ENCODE measurements around the gene BLOC1S6.

The BLOC1S6 gene

GRCh38 chr15:45587095-45587862 is at the start of gene BLOC1S6:
BLOC1S6 (plus strand) TSS chr15:45587379; CDS start chr15:45587444, 65 bp downstream.
- peak; percentile 84 for DNase-seq

GRCh38 chr15:45539680-45540079 is 47.5 kb upstream of the BLOC1S6 start:
- no peak for DNase-seq

- DNase-seq, result no peak
Measured at GRCh38 chr15:45540531-45540930, 46.6 kb upstream of the BLOC1S6 start.

- no peak for DNase-seq
Measured at GRCh38 chr15:45543051-45543450, 44.1 kb upstream of the BLOC1S6 start.

GRCh38 chr15:45544266-45545023 is 42.7 kb upstream of the BLOC1S6 start:
- no peak for DNase-seq

GRCh38 chr15:45546789-45547188 is 40.4 kb upstream of the BLOC1S6 start:
- no peak for DNase-seq

- no peak for DNase-seq
Measured at GRCh38 chr15:45548753-45549520, 38.2 kb upstream of the BLOC1S6 start.

- peak; percentile 34 for DNase-seq
Measured at GRCh38 chr15:45549541-45550220, 37.5 kb upstream of the BLOC1S6 start.

GRCh38 chr15:45550436-45550835 is 36.7 kb upstream of the BLOC1S6 start:
- DNase-seq, result no peak

GRCh38 chr15:45551676-45552075 is 35.5 kb upstream of the BLOC1S6 start:
- DNase-seq, result no peak

GRCh38 chr15:45555934-45556608 is 31.1 kb upstream of the BLOC1S6 start:
- no peak for DNase-seq

GRCh38 chr15:45572617-45573016 is 14.6 kb upstream of the BLOC1S6 start:
- no peak for DNase-seq

GRCh38 chr15:45573961-45574629 is 13.1 kb upstream of the BLOC1S6 start:
- no peak for DNase-seq

GRCh38 chr15:45581919-45582318 is 5.3 kb upstream of the BLOC1S6 start:
- DNase-seq, result no peak

GRCh38 chr15:45583731-45584639 is 3.2 kb upstream of the BLOC1S6 start:
- no peak for DNase-seq

GRCh38 chr15:45585069-45585791 is 1.9 kb upstream of the BLOC1S6 start:
- DNase-seq, result no peak

GRCh38 chr15:45586125-45586524 is 1.1 kb upstream of the BLOC1S6 start:
- no peak for DNase-seq

- DNase-seq, result no peak
Measured at GRCh38 chr15:45586601-45587094, 531 bp upstream of the BLOC1S6 start.

- no peak for DNase-seq
Measured at GRCh38 chr15:45587863-45588170, 638 bp downstream of the BLOC1S6 start.
